ENCODE data around the gene NPTX2. TPM values are rescaled to one million over a fixed set of nuclear protein-coding genes. Genes with fewer than 3 reads are reported as not detected.

The NPTX2 gene
- total and polyA plus RNA-seq, 10 of the 15 experiments (the other 5 are each of a cell fraction or from before 2014, with no cell fraction given): 0.04 TPM; not detected in 9

GRCh38 chr7:98594787-98595186 lies 22.3 kb upstream of the NPTX2 start (continued):
- no peak for TF ChIP-seq PKNOX1 (IDR thresholded peaks at IDR 0.05)
- TF ChIP-seq MEF2B (IDR thresholded peaks at IDR 0.05; ENCODE audit: partially characterized antibody, poor library complexity, severe bottlenecking): no peak
- no peak for TF ChIP-seq SKIL (IDR thresholded peaks at IDR 0.05; ENCODE audit: low read depth, poor library complexity, severe bottlenecking)
- TF ChIP-seq NR2C2 (IDR thresholded peaks at IDR 0.05; ENCODE audit: borderline replicate concordance, control insufficient read depth, insufficient read length, low read depth): no peak

- Histone ChIP-seq H3K4me1 (ENCODE audit: control insufficient read depth, insufficient read depth, low read length) (no peaks in the 10 kb centered on the region), H3K9me3 (replicated peaks; ENCODE audit: control insufficient read depth, insufficient read depth, low read length) (no peaks in the 10 kb centered on the region), H3K27me3 (replicated peaks in 1 of 2; ENCODE audit: control insufficient read depth in 2 of 2, insufficient read depth in 2 of 2, low read length in 1 of 2) (no peaks in the 10 kb centered on the region; a peak in 1 of 4 replicates), H3K9ac (ENCODE audit: control insufficient read depth, insufficient read depth, low read length) (no peak overlapping the region), H3K27ac (ENCODE audit: control insufficient read depth, insufficient read depth) (no peak overlapping the region), H3K36me3 (ENCODE audit: control insufficient read depth in 2 of 2, insufficient read depth in 2 of 2, low read length in 1 of 2) (no peaks in the 10 kb centered on the region), H2AFZ (ENCODE audit: control insufficient read depth, low read depth, low read length) (no peak overlapping the region), H3K4me2 (ENCODE audit: control insufficient read depth, insufficient read depth) (no peak overlapping the region), H3K79me2 (ENCODE audit: control insufficient read depth, insufficient read depth, low read length) (no peaks in the 10 kb centered on the region), H3K4me3 (no peak overlapping the region), H4K20me1 (ENCODE audit: control insufficient read depth, insufficient read depth) (no peaks in the 10 kb centered on the region)
- DNase-seq (ENCODE audit: low read depth, low spot score): no peak
- ChIA-PET RAD21 (ENCODE audit: unreplicated experiment) (no interaction called here), SMC1A (ENCODE audit: uncharacterized antibody, unreplicated experiment) (no interaction called here), POLR2A (no interaction called here), CTCF (no interaction called here)
- intact Hi-C loops (cut with micrococcal nuclease; ENCODE audit: unreplicated experiment) (no loop called here), in situ Hi-C loops (cut with MboI) (no loop called here)
- no TSS peak for BruUV-seq (replicated peaks)
- no peak for TF ChIP-seq POU2F2 (IDR thresholded peaks at IDR 0.05; ENCODE audit: borderline replicate concordance, low read depth, low read length)
- no peak for TF ChIP-seq EGR1 (IDR thresholded peaks at IDR 0.05; ENCODE audit: borderline replicate concordance in 1 of 2, low read depth in 2 of 2, low read length in 2 of 2)
- TF ChIP-seq RELB (IDR thresholded peaks at IDR 0.05; ENCODE audit: low read depth): no peak
- TF ChIP-seq REST (IDR thresholded peaks at IDR 0.05; ENCODE audit: low read depth, low read length): no peak
- TF ChIP-seq NFIC (IDR thresholded peaks at IDR 0.05; ENCODE audit: low read depth, low read length): no peak
- ATAC-seq: no peak
- WGBS (ENCODE audit: insufficient coverage, insufficient replicate concordance, low lambda C conversion rate, missing lambda C conversion rate): 59% methylated on average over 6 of the region's 6 CpGs
- FAIRE-seq: no peak
Measured at GRCh38 chr7:98598846-98599615, 18.1 kb upstream of the NPTX2 start.
